ENCODE results near the gene SDR42E1. TPM values are rescaled to one million over a fixed set of nuclear protein-coding genes. Genes with fewer than 3 reads are reported as not detected.

SDR42E1 gene
- total and polyA plus RNA-seq, 2 donors (not counting 3 experiments of a cell fraction or from before 2014, with no cell fraction given), result 0.08 TPM; not detected in 1

- peaks cover 4% of the 10 kb centered on the region for H3K9me3 ChIP-seq (replicated peaks; ENCODE audit: control insufficient read depth, insufficient read depth, low read length)
- H3K27me3 ChIP-seq (ENCODE audit: control insufficient read depth in 2 of 2, insufficient read depth in 2 of 2, low read length in 2 of 2), result peaks cover 0 to 1% of the 10 kb centered on the region in 2 experiments
- CTCF ChIA-PET, result no interaction called here
- FAIRE-seq, result no peak
- dilution Hi-C loops (cut with MboI; ENCODE audit: extremely low pct_ligation_motif_present, low sequenced_read_pairs), result no loop called here
- H4K20me1 ChIP-seq (replicated peaks; ENCODE audit: control insufficient read depth, extremely low read depth, insufficient read depth, low read length), result no peaks in the 10 kb centered on the region
- no peak overlapping the region for H3K4me3 ChIP-seq (replicated peaks in 1 of 3; ENCODE audit: insufficient read depth in 1 of 3, low read depth in 1 of 3, low read length in 3 of 3)
- no peak overlapping the region for H3K4me2 ChIP-seq (ENCODE audit: insufficient read depth, low read length)
- H3K9me1 ChIP-seq (replicated peaks; ENCODE audit: control insufficient read depth, extremely low read depth, insufficient read depth, low read length), result no peaks in the 10 kb centered on the region
- no peaks in the 10 kb centered on the region for H3K36me3 ChIP-seq (ENCODE audit: control insufficient read depth in 2 of 2, extremely low read depth in 1 of 2, insufficient read depth in 2 of 2, low read length in 2 of 2)
- DNase-seq (ENCODE audit: low read depth, low spot score), result no peak
- intact Hi-C loops (cut with micrococcal nuclease), result no loop called here
- H3K79me2 ChIP-seq (ENCODE audit: control insufficient read depth, insufficient read depth, low read length), result no peaks in the 10 kb centered on the region
- POLR2A ChIA-PET, result no interaction called here
- H2AFZ ChIP-seq (ENCODE audit: low read depth, low read length), result no peak overlapping the region
- H3K4me1 ChIP-seq (ENCODE audit: control insufficient read depth, extremely low read depth, insufficient read depth, low read length), result peaks cover 12% of the 10 kb centered on the region
- no peak overlapping the region for H3K9ac ChIP-seq (replicated peaks; ENCODE audit: extremely low read depth, insufficient read depth, low read length)
- H3K27ac ChIP-seq (ENCODE audit: insufficient read depth, low read depth, low read length), result no peak overlapping the region
- BruUV-seq (replicated peaks), result no TSS peak
- no peak for TF ChIP-seq FOS (IDR thresholded peaks at IDR 0.05; ENCODE audit: borderline replicate concordance, insufficient read depth, low read length)
- no peak for TF ChIP-seq MYC (IDR thresholded peaks at IDR 0.05; ENCODE audit: low read depth, low read length)
- TF ChIP-seq JUN (IDR thresholded peaks at IDR 0.05; ENCODE audit: borderline replicate concordance, insufficient read depth, insufficient read length, low read depth), result no peak
- TF ChIP-seq POLR2A (IDR thresholded peaks at IDR 0.05; ENCODE audit: low read depth, low read length), result no peak
These were observed 5.2 kb downstream of the SDR42E1 start for GRCh38 chr16:82006036-82006435.

GRCh38 chr16:82005027-82005830 is 6.0 kb downstream of the SDR42E1 start:
- no TSS peak for BruUV-seq (replicated peaks)
- Histone ChIP-seq H3K4me2 (ENCODE audit: insufficient read depth, low read length) (no peak overlapping the region), H3K79me2 (ENCODE audit: control insufficient read depth, insufficient read depth, low read length) (no peaks in the 10 kb centered on the region), H3K27me3 (ENCODE audit: control insufficient read depth in 2 of 2, insufficient read depth in 2 of 2, low read length in 2 of 2) (no peaks in the 10 kb centered on the region), H3K27ac (ENCODE audit: insufficient read depth, low read depth, low read length) (peak overlapping the region; percentile 5), H2AFZ (ENCODE audit: low read depth, low read length) (no peak overlapping the region), H3K4me3 (replicated peaks in 1 of 3; ENCODE audit: insufficient read depth in 1 of 3, low read depth in 1 of 3, low read length in 3 of 3) (no peak overlapping the region), H3K9me3 (replicated peaks; ENCODE audit: control insufficient read depth, insufficient read depth, low read length) (peaks cover 4% of the 10 kb centered on the region), H3K9me1 (replicated peaks; ENCODE audit: control insufficient read depth, extremely low read depth, insufficient read depth, low read length) (no peaks in the 10 kb centered on the region), H3K4me1 (ENCODE audit: control insufficient read depth, extremely low read depth, insufficient read depth, low read length) (peaks cover 12% of the 10 kb centered on the region), H3K36me3 (ENCODE audit: control insufficient read depth in 2 of 2, extremely low read depth in 1 of 2, insufficient read depth in 2 of 2, low read length in 2 of 2) (no peaks in the 10 kb centered on the region), H4K20me1 (replicated peaks; ENCODE audit: control insufficient read depth, extremely low read depth, insufficient read depth, low read length) (no peaks in the 10 kb centered on the region), H3K9ac (replicated peaks; ENCODE audit: extremely low read depth, insufficient read depth, low read length) (no peak overlapping the region)
- DNase-seq (ENCODE audit: low read depth, low spot score), result peak; percentile 44
- intact Hi-C loops (cut with micrococcal nuclease), result loop anchor here (2.0 kb wide), 1 partner anchor 102 kb away; no protein-coding TSS in a partner anchor
- FAIRE-seq, result peak; percentile 73
- POLR2A ChIA-PET, result no interaction called here
- dilution Hi-C loops (cut with MboI; ENCODE audit: extremely low pct_ligation_motif_present, low sequenced_read_pairs), result no loop called here
- peak; percentile 64 for TF ChIP-seq GATA2 (IDR thresholded peaks at IDR 0.05; ENCODE audit: insufficient read depth, insufficient read length, low read depth, low read length)
- no peak for TF ChIP-seq MAX (IDR thresholded peaks at IDR 0.05; ENCODE audit: insufficient read depth, insufficient read length)
- TF ChIP-seq CTCF (IDR thresholded peaks at IDR 0.05; ENCODE audit: extremely low read depth in 1 of 2, insufficient read depth in 1 of 2, low read depth in 1 of 2, low read length in 2 of 2), result no peak
- TF ChIP-seq JUN (IDR thresholded peaks at IDR 0.05; ENCODE audit: borderline replicate concordance, insufficient read depth, insufficient read length, low read depth), result peak; percentile 1
- CTCF ChIA-PET, result no interaction called here
